GM12878 (cell line): Measurements from ENCODE around the gene RARS2.
"Not testable (repeated sequence)": the region's sequence is repeated elsewhere in the genome, so short reads cannot be mapped to it uniquely, and the experiment has no call there.

Source experiments
- ASH2L ChIP-seq: fragments of 300-600, 200-600 bp; sonication (generic); IDR thresholded peaks from 2 replicates; pipeline ENCODE4 v1.6.1; 2017; ENCODE audit warnings: low read depth, mild to moderate bottlenecking, borderline replicate concordance
- EZH2 ChIP-seq: IDR thresholded peaks from 2 replicates; pipeline ENCODE4 v1.6.1; 2012; ENCODE audit warnings: low read depth, mild to moderate bottlenecking, control low read depth, inconsistent platforms, low read length, borderline replicate concordance; ENCODE audit not compliant: control insufficient read depth
- POLR2A ChIP-seq: IDR thresholded peaks from 2 replicates; pipeline ENCODE4 v1.6.1; 2011; ENCODE audit warnings: low read depth, mild to moderate bottlenecking, low read length
- RAD51 ChIP-seq: fragments of 450-650 bp; IDR thresholded peaks from 2 replicates; pipeline ENCODE4 v1.6.1; 2016; ENCODE audit warnings: moderate library complexity, mild to moderate bottlenecking, inconsistent platforms
- RCOR1 ChIP-seq: conservative IDR thresholded peaks from 2 replicates; pipeline ENCODE4 v1.6.1; 2012; ENCODE audit warnings: low read depth, low read length, improper control_type of control experiment
- RELA ChIP-seq: fragments of 450-650 bp; IDR thresholded peaks from 2 replicates; pipeline ENCODE4 v1.8.0; 2014; ENCODE audit warnings: borderline replicate concordance; ENCODE audit not compliant: partially characterized antibody
- SMC3 ChIP-seq: IDR thresholded peaks from 2 replicates; pipeline ENCODE4 v1.6.1; 2011; ENCODE audit warnings: low read length, improper control_type of control experiment, borderline replicate concordance
- SP1 ChIP-seq: IDR thresholded peaks from one replicate; pipeline ENCODE4 v1.6.1; 2011; ENCODE audit warnings: low read depth, low read length
- TBL1XR1 ChIP-seq: IDR thresholded peaks from 2 replicates; pipeline ENCODE4 v1.6.1; 2012; ENCODE audit warnings: low read depth, low read length, improper control_type of control experiment
- ZNF24 ChIP-seq: fragments of 450-650 bp; IDR thresholded peaks from 2 replicates; pipeline ENCODE4 v1.6.1; 2017; ENCODE audit warnings: antibody characterized with exemption, mild to moderate bottlenecking
- ZNF274 ChIP-seq: IDR thresholded peaks from one replicate; pipeline ENCODE4 v1.8.0; 2011; ENCODE audit not compliant: insufficient read length, insufficient read depth
- TF ChIP-seq, protein P1 (sequence below), 3 experiments: IDR thresholded peaks in 2 of 3; conservative IDR thresholded peaks in 1 of 3; 2 replicates each; pipeline ENCODE4 v1.5.1; 2011; ENCODE audit warnings: low read depth in 3 of 3, low read length in 3 of 3, mild to moderate bottlenecking in 3 of 3, control low read depth in 2 of 3, moderate library complexity in 2 of 3, inconsistent platforms in 1 of 3, mixed read lengths in 1 of 3; ENCODE audit not compliant: control insufficient read depth in 2 of 3, insufficient read depth in 1 of 3; ENCODE audit errors: extremely low read depth in 1 of 3
- TF ChIP-seq, protein P2 (sequence below): IDR thresholded peaks from 2 replicates; pipeline ENCODE4 v1.6.1; 2012; ENCODE audit warnings: mild to moderate bottlenecking, low read depth, low read length
- TF ChIP-seq, protein P3 (sequence below): fragments of 450-650 bp; IDR thresholded peaks from 2 replicates; pipeline ENCODE4 v1.6.1; 2014; ENCODE audit warnings: mild to moderate bottlenecking

DNA sequence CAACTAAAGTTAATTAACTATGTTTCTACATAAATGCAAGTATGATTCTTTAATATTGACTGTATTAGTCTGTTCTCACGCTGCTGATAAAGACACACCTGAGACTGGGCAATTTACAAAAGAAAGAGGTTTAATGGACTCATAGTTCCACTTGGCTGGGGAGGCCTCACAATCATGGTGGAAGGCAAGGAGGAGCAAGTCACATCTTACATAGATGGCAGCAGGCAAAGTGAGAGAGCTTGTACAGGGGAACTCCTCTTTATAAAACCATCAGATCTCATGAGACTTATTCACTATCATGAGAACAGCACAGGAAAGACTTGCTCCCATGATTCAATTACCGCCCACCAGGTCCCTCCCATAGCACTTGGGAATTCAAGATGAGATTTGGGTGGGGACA, 23.2 kb upstream of the RARS2 start:
- TF ChIP-seq, protein P1, sequence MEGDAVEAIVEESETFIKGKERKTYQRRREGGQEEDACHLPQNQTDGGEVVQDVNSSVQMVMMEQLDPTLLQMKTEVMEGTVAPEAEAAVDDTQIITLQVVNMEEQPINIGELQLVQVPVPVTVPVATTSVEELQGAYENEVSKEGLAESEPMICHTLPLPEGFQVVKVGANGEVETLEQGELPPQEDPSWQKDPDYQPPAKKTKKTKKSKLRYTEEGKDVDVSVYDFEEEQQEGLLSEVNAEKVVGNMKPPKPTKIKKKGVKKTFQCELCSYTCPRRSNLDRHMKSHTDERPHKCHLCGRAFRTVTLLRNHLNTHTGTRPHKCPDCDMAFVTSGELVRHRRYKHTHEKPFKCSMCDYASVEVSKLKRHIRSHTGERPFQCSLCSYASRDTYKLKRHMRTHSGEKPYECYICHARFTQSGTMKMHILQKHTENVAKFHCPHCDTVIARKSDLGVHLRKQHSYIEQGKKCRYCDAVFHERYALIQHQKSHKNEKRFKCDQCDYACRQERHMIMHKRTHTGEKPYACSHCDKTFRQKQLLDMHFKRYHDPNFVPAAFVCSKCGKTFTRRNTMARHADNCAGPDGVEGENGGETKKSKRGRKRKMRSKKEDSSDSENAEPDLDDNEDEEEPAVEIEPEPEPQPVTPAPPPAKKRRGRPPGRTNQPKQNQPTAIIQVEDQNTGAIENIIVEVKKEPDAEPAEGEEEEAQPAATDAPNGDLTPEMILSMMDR (IDR thresholded peaks at IDR 0.05 in 2 of 3, conservative IDR thresholded peaks at IDR 0.05 in 1 of 3; ENCODE audit: control insufficient read depth in 2 of 3, extremely low read depth in 1 of 3, insufficient read depth in 1 of 3, low read depth in 3 of 3, low read length in 3 of 3), result not testable (repeated sequence)
- not testable (repeated sequence) for TF ChIP-seq RAD51, ASH2L, ZNF274, RELA, RCOR1, POLR2A, ZNF24, SMC3, EZH2, TBL1XR1, SP1
- TF ChIP-seq, protein P2, sequence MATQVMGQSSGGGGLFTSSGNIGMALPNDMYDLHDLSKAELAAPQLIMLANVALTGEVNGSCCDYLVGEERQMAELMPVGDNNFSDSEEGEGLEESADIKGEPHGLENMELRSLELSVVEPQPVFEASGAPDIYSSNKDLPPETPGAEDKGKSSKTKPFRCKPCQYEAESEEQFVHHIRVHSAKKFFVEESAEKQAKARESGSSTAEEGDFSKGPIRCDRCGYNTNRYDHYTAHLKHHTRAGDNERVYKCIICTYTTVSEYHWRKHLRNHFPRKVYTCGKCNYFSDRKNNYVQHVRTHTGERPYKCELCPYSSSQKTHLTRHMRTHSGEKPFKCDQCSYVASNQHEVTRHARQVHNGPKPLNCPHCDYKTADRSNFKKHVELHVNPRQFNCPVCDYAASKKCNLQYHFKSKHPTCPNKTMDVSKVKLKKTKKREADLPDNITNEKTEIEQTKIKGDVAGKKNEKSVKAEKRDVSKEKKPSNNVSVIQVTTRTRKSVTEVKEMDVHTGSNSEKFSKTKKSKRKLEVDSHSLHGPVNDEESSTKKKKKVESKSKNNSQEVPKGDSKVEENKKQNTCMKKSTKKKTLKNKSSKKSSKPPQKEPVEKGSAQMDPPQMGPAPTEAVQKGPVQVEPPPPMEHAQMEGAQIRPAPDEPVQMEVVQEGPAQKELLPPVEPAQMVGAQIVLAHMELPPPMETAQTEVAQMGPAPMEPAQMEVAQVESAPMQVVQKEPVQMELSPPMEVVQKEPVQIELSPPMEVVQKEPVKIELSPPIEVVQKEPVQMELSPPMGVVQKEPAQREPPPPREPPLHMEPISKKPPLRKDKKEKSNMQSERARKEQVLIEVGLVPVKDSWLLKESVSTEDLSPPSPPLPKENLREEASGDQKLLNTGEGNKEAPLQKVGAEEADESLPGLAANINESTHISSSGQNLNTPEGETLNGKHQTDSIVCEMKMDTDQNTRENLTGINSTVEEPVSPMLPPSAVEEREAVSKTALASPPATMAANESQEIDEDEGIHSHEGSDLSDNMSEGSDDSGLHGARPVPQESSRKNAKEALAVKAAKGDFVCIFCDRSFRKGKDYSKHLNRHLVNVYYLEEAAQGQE, result not testable (repeated sequence)
- TF ChIP-seq, protein P3, sequence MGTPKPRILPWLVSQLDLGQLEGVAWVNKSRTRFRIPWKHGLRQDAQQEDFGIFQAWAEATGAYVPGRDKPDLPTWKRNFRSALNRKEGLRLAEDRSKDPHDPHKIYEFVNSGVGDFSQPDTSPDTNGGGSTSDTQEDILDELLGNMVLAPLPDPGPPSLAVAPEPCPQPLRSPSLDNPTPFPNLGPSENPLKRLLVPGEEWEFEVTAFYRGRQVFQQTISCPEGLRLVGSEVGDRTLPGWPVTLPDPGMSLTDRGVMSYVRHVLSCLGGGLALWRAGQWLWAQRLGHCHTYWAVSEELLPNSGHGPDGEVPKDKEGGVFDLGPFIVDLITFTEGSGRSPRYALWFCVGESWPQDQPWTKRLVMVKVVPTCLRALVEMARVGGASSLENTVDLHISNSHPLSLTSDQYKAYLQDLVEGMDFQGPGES, result not testable (repeated sequence)
